Astrocyte of the cerebellum (primary cell): ENCODE results near the gene FANK1.
"Not testable (repeated sequence)": the region's sequence is repeated elsewhere in the genome, so short reads cannot be mapped to it uniquely, and the experiment has no call there.

ENCODE experiments used
- DNase-seq: peaks from one replicate; pipeline ENCODE4 v3.0.0-alpha.2; 2011; ENCODE audit warnings: low read depth
- H3K4me3 ChIP-seq: 2 replicates; pipeline ENCODE4 v1.5.1; 2011; ENCODE audit warnings: mild to moderate bottlenecking, low read depth, low read length, moderate library complexity
- CTCF ChIP-seq: IDR thresholded peaks from 2 replicates; pipeline ENCODE4 v1.5.1; 2012; ENCODE audit warnings: low read length, low read depth, moderate library complexity, mild to moderate bottlenecking; ENCODE audit errors: missing control alignments
- in situ Hi-C: cut with HindIII; loops from 2 replicates; pipeline ENCODE4 v1.10.0; 2017; ENCODE audit warnings: low sequenced_read_pairs

Gene FANK1

GRCh38 chr10:125961743-125962142 is 65.4 kb downstream of the FANK1 start:
- no peak for DNase-seq
- no peak overlapping the region for H3K4me3 ChIP-seq
- TF ChIP-seq CTCF = no peak
- in situ Hi-C loops = no loop called here

DNA sequence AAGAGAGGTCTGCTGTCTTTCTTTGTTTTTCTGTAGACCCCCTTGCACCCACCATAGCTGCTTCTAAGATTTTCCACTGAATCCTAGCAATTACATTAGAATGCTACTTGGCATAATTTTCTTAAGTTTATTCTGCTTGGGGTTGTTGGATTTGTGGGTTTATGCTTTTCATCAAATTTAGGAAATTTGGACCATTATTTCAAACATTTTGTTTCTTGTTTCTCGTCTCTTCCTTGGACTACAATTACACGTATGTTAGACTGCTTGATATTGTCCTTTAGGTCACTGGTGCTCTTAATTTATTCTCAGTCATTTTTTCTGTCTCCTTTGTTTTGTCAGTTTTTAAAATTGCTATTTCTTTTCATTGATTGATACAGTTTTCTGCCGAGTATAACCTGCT is 65.8 kb downstream of the FANK1 start:
- in situ Hi-C loops = no loop called here
- no peak for TF ChIP-seq CTCF
- no peak overlapping the region for H3K4me3 ChIP-seq
- no peak for DNase-seq

GRCh38 chr10:125964558-125964957 is 68.2 kb downstream of the FANK1 start:
- DNase-seq = no peak
- in situ Hi-C loops = no loop called here
- no peak overlapping the region for H3K4me3 ChIP-seq
- TF ChIP-seq CTCF = no peak

GRCh38 chr10:125967533-125967932 is 71.2 kb downstream of the FANK1 start:
- H3K4me3 ChIP-seq = no peak overlapping the region
- no peak for DNase-seq
- TF ChIP-seq CTCF = no peak
- in situ Hi-C loops = no loop called here

- H3K4me3 ChIP-seq, in situ Hi-C loops, DNase-seq: not testable (repeated sequence)
These were observed 73.8 kb downstream of the FANK1 start for GRCh38 chr10:125970077-125970630.

GRCh38 chr10:125976960-125977605 is 80.7 kb downstream of the FANK1 start:
- no peak for DNase-seq
- in situ Hi-C loops = loop anchor here (5.0 kb wide), 1 partner anchor 40 kb away; no protein-coding TSS in a partner anchor
- no peak overlapping the region for H3K4me3 ChIP-seq

More at GRCh38 chr10:125976960-125977605, 80.7 kb downstream of the FANK1 start:
- peak; percentile 14 for TF ChIP-seq CTCF
